Esophagus squamous epithelium (tissue), 4 donors: ENCODE measurements around the gene POLN.

ENCODE experiments used
- CTCF ChIP-seq, 6 experiments: fragments of 450-650 bp in 4 of 6; fragments of 200-600 bp in 2 of 6; sonication (generic) in 2 of 6; IDR thresholded peaks; one replicate each; pipeline ENCODE4 v1.5.1; 2016 to 2019; ENCODE audit warnings: antibody characterized with exemption in 6 of 6, mild to moderate bottlenecking in 4 of 6, moderate library complexity in 4 of 6
- POLR2A ChIP-seq, 4 donors: fragments of 450-650 bp; IDR thresholded peaks; one replicate each; pipeline ENCODE4 v1.6.1; 2017; ENCODE audit warnings: antibody characterized with exemption in 4 of 4, mild to moderate bottlenecking in 4 of 4, moderate library complexity in 3 of 4

GRCh38 chr4:2077537-2078460 is 164.1 kb downstream of the POLN start:
- TF ChIP-seq POLR2A (IDR thresholded peaks at IDR 0.05) (no peak), CTCF (IDR thresholded peaks at IDR 0.05) (no peak)
